Measurements from ENCODE around the gene SFSWAP.

- TF ChIP-seq CTCF (IDR thresholded peaks at IDR 0.05; ENCODE audit: poor library complexity, severe bottlenecking) = no peak
- no peak for TF ChIP-seq POLR2AphosphoS5 (IDR thresholded peaks at IDR 0.05)
- TF ChIP-seq EZH2 (IDR thresholded peaks at IDR 0.05; ENCODE audit: borderline replicate concordance, insufficient read depth, low read length, poor library complexity, severe bottlenecking) = no peak
- no peak for TF ChIP-seq TAF1 (IDR thresholded peaks at IDR 0.05; ENCODE audit: low read depth)
- TF ChIP-seq SMC3 (conservative IDR thresholded peaks at IDR 0.05; ENCODE audit: poor library complexity) = no peak
- TF ChIP-seq RAD21 (conservative IDR thresholded peaks at IDR 0.05) = no peak
- no peak for TF ChIP-seq EP300 (conservative IDR thresholded peaks at IDR 0.05; ENCODE audit: poor library complexity, severe bottlenecking)
Observed at GRCh38 chr12:131764738-131765137, 53.8 kb downstream of the SFSWAP start.

All from neural cell (in vitro differentiated cells).